PC-3 (cell line): ENCODE data around the gene PIAS3. TPM values are rescaled to one million over a fixed set of nuclear protein-coding genes. Genes with fewer than 3 reads are reported as not detected.

Experiments
- ATAC-seq: fragments of 200-7000 bp; cut with Tn5 transposase; 2 replicates; pipeline ENCODE4 v1.9.1; 2020; ENCODE audit warnings: mild to moderate bottlenecking, moderate library complexity
- BruUV-seq: library from RNA; stranded (reverse); fragments of 400-500 nt; replicated peaks from 2 replicates; lab custom pipeline; 2021; lab: Mats Ljungman, UMichigan
- CTCF ChIA-PET: fragments of 300-600 bp; sonication (Branson Sonifier 250); formaldehyde crosslinking; loops from one replicate; lab custom pipeline; 2022; ENCODE audit warnings: antibody characterized with exemption; lab: Charles Lee
- POLR2A ChIA-PET: fragments of 300-600 bp; sonication (Branson Sonifier 250); formaldehyde crosslinking; loops from one replicate; lab custom pipeline; 2022; ENCODE audit warnings: antibody characterized with exemption; ENCODE audit not compliant: unreplicated experiment; lab: Charles Lee
- DNase-seq: peaks from one replicate; pipeline ENCODE4 v3.0.0-alpha.2; 2015
- H2AFZ ChIP-seq: fragments of 300-600 bp; sonication (generic); 2 replicates; pipeline ENCODE4 v1.6.0; 2016; ENCODE audit warnings: antibody characterized with exemption, low read length
- H3F3A ChIP-seq: fragments of 300-600 bp; sonication (generic); one replicate; pipeline ENCODE4 v1.6.0; 2017; ENCODE audit warnings: antibody characterized with exemption, low read length, control low read depth, mild to moderate bottlenecking; ENCODE audit not compliant: unreplicated experiment
- H3K27ac ChIP-seq: fragments of 300-600 bp; sonication (generic); 2 replicates; pipeline ENCODE4 v1.5.1; 2016; ENCODE audit warnings: mild to moderate bottlenecking, low read length
- H3K27me3 ChIP-seq: fragments of 300-600 bp; sonication (generic); 2 replicates; pipeline ENCODE4 v1.6.1; 2016; ENCODE audit warnings: low read length, mixed read lengths
- H3K36me3 ChIP-seq: fragments of 300-600 bp; sonication (generic); 2 replicates; pipeline ENCODE4 v1.6.1; 2016; ENCODE audit warnings: low read depth, mixed run types, low read length, mixed read lengths
- H3K4me1 ChIP-seq: fragments of 300-600 bp; sonication (generic); 2 replicates; pipeline ENCODE4 v1.5.1; 2016; ENCODE audit warnings: low read length; ENCODE audit not compliant: insufficient read depth
- H3K4me2 ChIP-seq: fragments of 300-600 bp; sonication (generic); 2 replicates; pipeline ENCODE4 v1.6.0; 2016; ENCODE audit warnings: low read length
- H3K4me3 ChIP-seq: fragments of 300-600 bp; sonication (generic); 2 replicates; pipeline ENCODE4 v1.5.1; 2016; ENCODE audit warnings: mild to moderate bottlenecking, low read length, mixed read lengths
- H3K79me2 ChIP-seq: fragments of 300-600 bp; sonication (generic); 2 replicates; pipeline ENCODE4 v1.6.1; 2017; ENCODE audit warnings: low read length, mixed read lengths
- H3K9ac ChIP-seq: fragments of 300-600 bp; sonication (generic); 2 replicates; pipeline ENCODE4 v1.6.0; 2016; ENCODE audit warnings: mild to moderate bottlenecking, low read length
- H3K9me2 ChIP-seq: fragments of 300-600 bp; sonication (generic); replicated peaks from 2 replicates; pipeline ENCODE4 v1.6.1; 2016; ENCODE audit warnings: mixed run types, low read length, mixed read lengths
- H3K9me3 ChIP-seq: fragments of 300-600 bp; sonication (generic); 2 replicates; pipeline ENCODE4 v1.6.1; 2016; ENCODE audit warnings: low read length, mixed read lengths
- H4K20me1 ChIP-seq: fragments of 300-600 bp; sonication (generic); 2 replicates; pipeline ENCODE4 v1.6.1; 2016; ENCODE audit warnings: low read length, mixed read lengths
- CTCF ChIP-seq: fragments of 300-600 bp; sonication (generic); conservative IDR thresholded peaks from 2 replicates; pipeline ENCODE4 v1.5.1; 2017; ENCODE audit warnings: antibody characterized with exemption, low read depth, mild to moderate bottlenecking, low read length
- EZH2 ChIP-seq: fragments of 300-600 bp; sonication (generic); IDR thresholded peaks from one replicate; pipeline ENCODE4 v1.6.1; 2017; ENCODE audit warnings: antibody characterized with exemption, mild to moderate bottlenecking, low read length; ENCODE audit not compliant: unreplicated experiment
- EZH2phosphoT487 ChIP-seq: fragments of 300-600 bp; sonication (generic); IDR thresholded peaks from 2 replicates; pipeline ENCODE4 v1.6.1; 2018; ENCODE audit warnings: mild to moderate bottlenecking, antibody characterized with exemption, low read length, borderline replicate concordance
- intact Hi-C: fragments of 100-400 bp; cut with micrococcal nuclease; formaldehyde crosslinking; loops from 2 replicates; pipeline ENCODE4 v1.9.0; 2023
- total RNA-seq: library from RNA; depleted of rRNA; stranded (reverse); fragments of >200 nt; gene quantifications from 2 replicates; pipeline ENCODE4 v1.2.3, GENCODE V29; 2014

Gene PIAS3
- total RNA-seq, 1 experiment from 2014 or later = 25.2 TPM

GRCh38 chr1:145886390-145886789 is 27.5 kb upstream of the PIAS3 start:
- peak overlapping the region; percentile 90 for H2AFZ ChIP-seq
- no peak overlapping the region for H3K27ac ChIP-seq

GRCh38 chr1:145885738-145886287 is 26.9 kb upstream of the PIAS3 start, which contains the start of gene ANKRD35:
Gene ANKRD35, minus strand, starts transcription at chr1:145885866. Its CDS starts 108 bp downstream, at chr1:145885758.
- intact Hi-C loops = no loop called here
- no peak within 1 kb of the TSS for H3K27ac ChIP-seq

More at GRCh38 chr1:145886390-145886789, 27.5 kb upstream of the PIAS3 start:
- Histone ChIP-seq H3K4me1 (peaks cover 37% of the 10 kb centered on the region), H3K27me3 (no peaks in the 10 kb centered on the region), H3K4me3 (peak overlapping the region; percentile 75), H4K20me1 (no peaks in the 10 kb centered on the region), H3F3A (peaks cover 7% of the 10 kb centered on the region), H3K36me3 (no peaks in the 10 kb centered on the region), H3K79me2 (no peaks in the 10 kb centered on the region), H3K9me3 (no peaks in the 10 kb centered on the region), H3K4me2 (peak overlapping the region; percentile 96), H3K9ac (no peak overlapping the region), H3K9me2 (no peaks in the 10 kb centered on the region)
- intact Hi-C loops = no loop called here
- no peak; the same call in 1 of the 2 replicates for ATAC-seq
- no TSS peak for BruUV-seq
- ChIA-PET CTCF (no interaction called here), POLR2A (no interaction called here)
- no peak for TF ChIP-seq EZH2
- TF ChIP-seq CTCF = no peak
- TF ChIP-seq EZH2phosphoT487 = no peak
- no peak for DNase-seq

GRCh38 chr1:145884675-145885074 is 25.8 kb upstream of the PIAS3 start:
- Histone ChIP-seq H3K9me3 (no peaks in the 10 kb centered on the region), H3F3A (no peaks in the 10 kb centered on the region), H4K20me1 (no peaks in the 10 kb centered on the region), H3K27me3 (no peaks in the 10 kb centered on the region), H3K4me2 (no peak overlapping the region), H3K9ac (no peak overlapping the region), H3K36me3 (no peaks in the 10 kb centered on the region), H3K27ac (no peak overlapping the region), H3K79me2 (no peaks in the 10 kb centered on the region), H3K4me3 (no peak overlapping the region), H3K9me2 (no peaks in the 10 kb centered on the region), H2AFZ (no peak overlapping the region), H3K4me1 (peaks cover 20% of the 10 kb centered on the region)
- DNase-seq = no peak
- ATAC-seq = no peak
- ChIA-PET POLR2A (no interaction called here), CTCF (no interaction called here)
- intact Hi-C loops = no loop called here
- no TSS peak for BruUV-seq
- TF ChIP-seq EZH2 (no peak), EZH2phosphoT487 (no peak), CTCF (no peak)

More at GRCh38 chr1:145885738-145886287, 26.9 kb upstream of the PIAS3 start, which contains the start of gene ANKRD35:
- Histone ChIP-seq H3K4me2 (peak within 1 kb of the TSS; percentile 96), H3F3A (peaks cover 4% of the 10 kb centered on the region), H2AFZ (peak within 1 kb of the TSS; percentile 90), H3K36me3 (no peaks in the 10 kb centered on the region), H3K9me2 (no peaks in the 10 kb centered on the region), H3K79me2 (no peaks in the 10 kb centered on the region), H3K27me3 (no peaks in the 10 kb centered on the region), H3K4me3 (peak within 1 kb of the TSS; percentile 75), H4K20me1 (no peaks in the 10 kb centered on the region), H3K9ac (no peak within 1 kb of the TSS), H3K9me3 (no peaks in the 10 kb centered on the region), H3K4me1 (peaks cover 31% of the 10 kb centered on the region)
- ChIA-PET POLR2A (interaction anchor here (0.6 kb wide), 1 partner anchor 41 kb away, joined by 3 read pairs; no protein-coding TSS in a partner anchor), CTCF (interaction anchor here (0.6 kb wide), 1 partner anchor 22 kb away, joined by 6 read pairs; no protein-coding TSS in a partner anchor)
- TF ChIP-seq EZH2 (no peak), EZH2phosphoT487 (no peak)
- DNase-seq = peak; percentile 84
- no TSS peak for BruUV-seq
- ATAC-seq = peak; percentile 99
